HepG2 (cell line): Measurements from ENCODE around the gene NUAK1.

Source experiments
- CBX1 ChIP-seq: IDR thresholded peaks from one replicate; pipeline ENCODE4 v1.6.1; 2016; ENCODE audit warnings: antibody characterized with exemption, low read depth
- CREM ChIP-seq, 2 experiments: sonication (generic) in 1 of 2; formaldehyde crosslinking in 1 of 2; IDR thresholded peaks; 2 replicates each; pipeline versions ENCODE4 v1.4.0 to v1.6.1; 2016 to 2020; ENCODE audit warnings: antibody characterized with exemption in 1 of 2, mild to moderate bottlenecking in 1 of 2, missing genetic modification reagents in 1 of 2
- E2F5 ChIP-seq: sonication (generic); formaldehyde crosslinking; conservative IDR thresholded peaks from 2 replicates; pipeline ENCODE4 v1.4.0; 2020; ENCODE audit warnings: missing genetic modification reagents
- MXI1 ChIP-seq: IDR thresholded peaks from 3 replicates; pipeline ENCODE4 v1.6.1; 2012; ENCODE audit warnings: low read depth, low read length, inconsistent platforms, borderline replicate concordance
- PTBP1 ChIP-seq: fragments of 200-400 bp; formaldehyde crosslinking; IDR thresholded peaks from 2 replicates; pipeline ENCODE4 v1.6.1; 2018; ENCODE audit warnings: low read length, low read depth; ENCODE audit not compliant: poor library complexity, severe bottlenecking
- RFX5 ChIP-seq: IDR thresholded peaks from 2 replicates; pipeline ENCODE4 v1.6.1; 2011; ENCODE audit warnings: low read depth, low read length, improper control_type of control experiment
- TCF7L2 ChIP-seq: IDR thresholded peaks from 2 replicates; pipeline ENCODE4 v1.6.1; 2011; ENCODE audit warnings: mild to moderate bottlenecking, low read depth, low read length, moderate library complexity
- ZNF12 ChIP-seq: sonication (generic); formaldehyde crosslinking; IDR thresholded peaks from 2 replicates; pipeline ENCODE4 v1.5.0; 2020; ENCODE audit warnings: missing genetic modification reagents
- ZNF282 ChIP-seq: fragments of 450-650 bp; IDR thresholded peaks from 2 replicates; pipeline ENCODE4 v1.6.1; 2018; ENCODE audit not compliant: partially characterized antibody
- ZNF7 ChIP-seq: IDR thresholded peaks from 2 replicates; pipeline ENCODE4 v1.6.1; 2016; ENCODE audit warnings: missing biosample characterization, missing genetic modification reagents
- TF ChIP-seq, protein P1 (sequence below): sonication (generic); formaldehyde crosslinking; IDR thresholded peaks from 2 replicates; pipeline ENCODE4 v1.5.0; 2020; ENCODE audit warnings: mild to moderate bottlenecking, missing genetic modification reagents, moderate library complexity

DNA sequence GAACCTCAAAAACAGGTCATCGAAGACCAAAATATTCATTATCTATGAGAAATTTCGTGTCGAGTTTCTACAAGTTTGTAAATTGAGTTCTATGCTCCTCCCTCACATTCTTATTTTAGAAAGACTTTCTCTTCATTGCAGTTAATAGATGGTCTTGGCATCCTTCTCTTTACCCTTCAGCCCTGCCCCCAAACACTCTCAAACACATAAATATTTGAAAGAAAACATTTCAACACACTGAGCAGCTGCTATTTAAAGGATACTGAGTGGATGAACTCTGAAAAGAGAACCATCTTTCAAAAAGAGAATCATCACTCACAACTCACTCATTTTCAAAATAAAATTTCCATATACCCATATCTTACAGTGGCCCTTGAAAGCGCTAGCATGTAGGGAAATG lies 67.1 kb downstream of the NUAK1 start:
- no peak for TF ChIP-seq ZNF12
- TF ChIP-seq, protein P1, sequence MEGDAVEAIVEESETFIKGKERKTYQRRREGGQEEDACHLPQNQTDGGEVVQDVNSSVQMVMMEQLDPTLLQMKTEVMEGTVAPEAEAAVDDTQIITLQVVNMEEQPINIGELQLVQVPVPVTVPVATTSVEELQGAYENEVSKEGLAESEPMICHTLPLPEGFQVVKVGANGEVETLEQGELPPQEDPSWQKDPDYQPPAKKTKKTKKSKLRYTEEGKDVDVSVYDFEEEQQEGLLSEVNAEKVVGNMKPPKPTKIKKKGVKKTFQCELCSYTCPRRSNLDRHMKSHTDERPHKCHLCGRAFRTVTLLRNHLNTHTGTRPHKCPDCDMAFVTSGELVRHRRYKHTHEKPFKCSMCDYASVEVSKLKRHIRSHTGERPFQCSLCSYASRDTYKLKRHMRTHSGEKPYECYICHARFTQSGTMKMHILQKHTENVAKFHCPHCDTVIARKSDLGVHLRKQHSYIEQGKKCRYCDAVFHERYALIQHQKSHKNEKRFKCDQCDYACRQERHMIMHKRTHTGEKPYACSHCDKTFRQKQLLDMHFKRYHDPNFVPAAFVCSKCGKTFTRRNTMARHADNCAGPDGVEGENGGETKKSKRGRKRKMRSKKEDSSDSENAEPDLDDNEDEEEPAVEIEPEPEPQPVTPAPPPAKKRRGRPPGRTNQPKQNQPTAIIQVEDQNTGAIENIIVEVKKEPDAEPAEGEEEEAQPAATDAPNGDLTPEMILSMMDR (CRISPR knock-in tag) = no peak
- TF ChIP-seq MXI1 = no peak
- no peak for TF ChIP-seq RFX5
- TF ChIP-seq CBX1 = no peak
- TF ChIP-seq ZNF7 (CRISPR knock-in tag) = no peak
- TF ChIP-seq PTBP1 = no peak
- TF ChIP-seq ZNF282 = no peak
- TF ChIP-seq CREM (IDR thresholded peaks at IDR 0.05) = no peak
- no peak for TF ChIP-seq CREM (CRISPR knock-in tag; IDR thresholded peaks at IDR 0.05)
- no peak for TF ChIP-seq E2F5 (CRISPR knock-in tag)
- TF ChIP-seq TCF7L2 = no peak
